ENCODE data around the gene ALMS1.

DNA sequence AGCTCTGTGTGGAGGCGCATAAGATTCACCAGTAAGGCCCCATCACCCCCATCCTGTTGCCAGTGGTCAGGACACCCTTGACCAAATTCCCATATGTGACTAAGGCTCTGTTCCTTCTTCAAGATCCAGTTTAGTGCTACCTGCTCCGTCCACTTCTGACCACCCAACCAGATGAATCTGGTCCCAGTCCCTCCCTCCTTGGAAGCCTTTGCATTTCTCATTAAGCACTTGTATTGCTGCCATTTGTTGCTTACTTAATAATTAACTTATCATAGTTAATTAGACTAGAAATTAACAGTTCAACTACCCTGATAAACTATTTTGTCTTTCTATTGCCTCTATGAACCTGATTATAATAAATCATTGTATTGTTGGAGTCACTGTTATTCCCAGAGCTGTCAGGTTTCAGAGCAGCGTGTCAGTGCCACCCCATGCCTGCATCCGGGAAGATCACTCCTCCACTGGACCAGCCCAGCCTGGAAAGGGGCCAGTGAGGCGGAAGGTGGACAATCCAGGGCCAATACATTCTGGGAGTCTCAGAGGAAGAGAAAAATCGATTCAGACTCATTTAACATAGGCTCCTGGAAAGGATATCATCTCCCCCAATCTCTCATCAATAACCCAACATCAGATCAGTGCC, 266.1 kb downstream of the ALMS1 start:
- TF ChIP-seq, protein P1, sequence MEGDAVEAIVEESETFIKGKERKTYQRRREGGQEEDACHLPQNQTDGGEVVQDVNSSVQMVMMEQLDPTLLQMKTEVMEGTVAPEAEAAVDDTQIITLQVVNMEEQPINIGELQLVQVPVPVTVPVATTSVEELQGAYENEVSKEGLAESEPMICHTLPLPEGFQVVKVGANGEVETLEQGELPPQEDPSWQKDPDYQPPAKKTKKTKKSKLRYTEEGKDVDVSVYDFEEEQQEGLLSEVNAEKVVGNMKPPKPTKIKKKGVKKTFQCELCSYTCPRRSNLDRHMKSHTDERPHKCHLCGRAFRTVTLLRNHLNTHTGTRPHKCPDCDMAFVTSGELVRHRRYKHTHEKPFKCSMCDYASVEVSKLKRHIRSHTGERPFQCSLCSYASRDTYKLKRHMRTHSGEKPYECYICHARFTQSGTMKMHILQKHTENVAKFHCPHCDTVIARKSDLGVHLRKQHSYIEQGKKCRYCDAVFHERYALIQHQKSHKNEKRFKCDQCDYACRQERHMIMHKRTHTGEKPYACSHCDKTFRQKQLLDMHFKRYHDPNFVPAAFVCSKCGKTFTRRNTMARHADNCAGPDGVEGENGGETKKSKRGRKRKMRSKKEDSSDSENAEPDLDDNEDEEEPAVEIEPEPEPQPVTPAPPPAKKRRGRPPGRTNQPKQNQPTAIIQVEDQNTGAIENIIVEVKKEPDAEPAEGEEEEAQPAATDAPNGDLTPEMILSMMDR (conservative IDR thresholded peaks at IDR 0.05 in 1 of 2, IDR thresholded peaks at IDR 0.05 in 1 of 2; ENCODE audit: extremely low read depth in 1 of 2, insufficient read depth in 1 of 2, low read depth in 1 of 2, low read length in 2 of 2) = no peak
- no peak for TF ChIP-seq EZH2 (IDR thresholded peaks at IDR 0.05; ENCODE audit: borderline replicate concordance, low read length)
